ENCODE measurements around the gene PPCDC. TPM values are rescaled to one million over a fixed set of nuclear protein-coding genes. Genes with fewer than 3 reads are reported as not detected.

PPCDC gene
- total and polyA plus RNA-seq, 4 donors = 6.3 to 12.4 (median 8.6) TPM

DNA sequence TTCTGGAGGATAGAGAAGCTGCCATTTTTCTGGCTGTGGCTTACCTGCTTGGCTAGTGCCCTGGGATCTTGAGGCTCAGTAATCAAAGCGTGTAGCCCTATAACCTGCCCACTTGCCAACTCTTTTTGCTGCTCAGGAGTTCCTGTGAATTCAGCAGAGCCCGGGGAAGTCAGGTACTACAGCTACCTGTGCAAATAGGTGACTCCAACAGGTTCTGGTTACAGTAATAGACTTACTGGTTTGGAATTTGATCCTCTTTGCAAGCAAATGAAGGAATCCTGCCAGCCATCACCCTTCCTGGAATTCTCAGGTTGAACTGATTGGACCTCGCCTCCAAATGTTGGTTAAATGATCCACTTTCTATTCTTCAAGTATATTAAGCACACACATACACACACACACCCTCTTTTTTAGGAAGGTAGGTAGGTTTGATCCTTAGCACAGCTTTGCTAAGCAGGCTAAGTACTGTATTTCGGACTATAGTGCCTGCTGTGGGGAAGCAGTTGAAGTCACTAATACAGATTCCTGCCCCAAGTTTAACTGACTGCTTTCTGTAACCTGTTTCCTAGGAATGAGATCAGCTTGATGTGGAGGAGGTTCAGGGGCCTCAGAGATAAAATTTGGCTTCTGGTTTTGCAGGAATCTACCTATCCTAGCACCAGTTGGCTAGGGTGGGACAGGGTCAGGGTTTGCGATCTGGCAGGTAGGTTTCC is 2.3 kb downstream of the PPCDC start:
- H3K4me1 ChIP-seq (ENCODE audit: control insufficient read depth, insufficient read depth, low read length) = peaks cover 32% of the 10 kb centered on the region
- 89% methylated on average over 2 of the region's 5 CpGs for WGBS (ENCODE audit: insufficient coverage)

DNA sequence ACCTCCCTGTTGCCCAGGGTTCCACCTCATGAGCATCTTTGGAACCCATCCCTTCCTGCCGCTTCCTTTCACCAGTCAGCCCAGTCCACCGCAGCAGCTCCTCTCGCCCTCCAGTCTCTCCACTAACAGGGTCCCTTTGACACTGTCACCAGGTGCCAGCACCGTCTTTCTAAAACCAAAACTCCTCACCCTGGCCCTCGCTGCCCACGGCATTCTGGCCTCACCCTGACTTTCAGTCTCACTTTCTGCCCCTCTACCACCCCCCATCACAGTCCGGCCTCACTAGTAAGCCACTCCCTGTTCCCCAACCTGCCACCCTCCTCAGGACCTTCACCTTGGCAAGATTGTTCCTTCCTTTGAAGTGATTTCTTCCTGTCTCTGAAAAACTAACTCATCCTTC is 4.2 kb downstream of the PPCDC start:
- no peak overlapping the region for H3K4me3 ChIP-seq (ENCODE audit: low read depth, low read length)
- no peaks in the 10 kb centered on the region for H3K27me3 ChIP-seq (ENCODE audit: control insufficient read depth, insufficient read depth, low read length)
- DNase-seq (ENCODE audit: low read depth in 4 of 6, low spot score in 6 of 6) = no peak
- peaks cover 3% of the 10 kb centered on the region for H3K36me3 ChIP-seq (ENCODE audit: control insufficient read depth, insufficient read depth, low read length)
- peaks cover 32% of the 10 kb centered on the region for H3K4me1 ChIP-seq (ENCODE audit: control insufficient read depth, insufficient read depth, low read length)
- no peaks in the 10 kb centered on the region for H3K9me3 ChIP-seq (ENCODE audit: control insufficient read depth, insufficient read depth, low read length)
- H3K27ac ChIP-seq (ENCODE audit: low read depth, low read length) = no peak overlapping the region
- 87% methylated on average over 7 of the region's 7 CpGs for WGBS (ENCODE audit: insufficient coverage)

More for the DNA sequence above, 2.3 kb downstream of the PPCDC start:
- Histone ChIP-seq H3K4me3 (ENCODE audit: low read depth, low read length) (no peak overlapping the region), H3K27ac (ENCODE audit: low read depth, low read length) (no peak overlapping the region), H3K27me3 (ENCODE audit: control insufficient read depth, insufficient read depth, low read length) (no peaks in the 10 kb centered on the region), H3K9me3 (ENCODE audit: control insufficient read depth, insufficient read depth, low read length) (no peaks in the 10 kb centered on the region), H3K36me3 (ENCODE audit: control insufficient read depth, insufficient read depth, low read length) (peaks cover 11% of the 10 kb centered on the region)
- no peak for DNase-seq (ENCODE audit: low read depth in 4 of 6, low spot score in 6 of 6)

DNA sequence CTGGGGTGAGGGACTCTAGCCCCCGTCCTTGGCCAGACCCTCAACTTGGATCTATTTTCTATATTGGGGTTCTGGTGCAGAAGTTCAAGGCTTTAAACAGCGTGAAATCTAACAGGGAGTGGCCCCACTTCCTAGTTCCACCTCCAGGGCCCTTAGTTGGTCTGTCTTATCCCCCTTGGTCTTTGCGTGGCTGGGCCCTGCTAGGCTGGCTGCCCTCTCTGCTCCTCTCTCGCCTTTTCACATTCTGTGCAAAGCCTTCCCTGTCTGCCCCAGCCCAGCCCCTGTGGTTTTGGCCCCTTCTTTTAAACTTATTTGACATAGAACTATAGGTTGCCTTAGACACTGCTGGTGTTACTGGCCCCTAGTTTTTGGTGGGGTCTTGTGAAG is 5.6 kb downstream of the PPCDC start:
- 74% methylated on average over 3 of the region's 4 CpGs for WGBS (ENCODE audit: insufficient coverage)

DNA sequence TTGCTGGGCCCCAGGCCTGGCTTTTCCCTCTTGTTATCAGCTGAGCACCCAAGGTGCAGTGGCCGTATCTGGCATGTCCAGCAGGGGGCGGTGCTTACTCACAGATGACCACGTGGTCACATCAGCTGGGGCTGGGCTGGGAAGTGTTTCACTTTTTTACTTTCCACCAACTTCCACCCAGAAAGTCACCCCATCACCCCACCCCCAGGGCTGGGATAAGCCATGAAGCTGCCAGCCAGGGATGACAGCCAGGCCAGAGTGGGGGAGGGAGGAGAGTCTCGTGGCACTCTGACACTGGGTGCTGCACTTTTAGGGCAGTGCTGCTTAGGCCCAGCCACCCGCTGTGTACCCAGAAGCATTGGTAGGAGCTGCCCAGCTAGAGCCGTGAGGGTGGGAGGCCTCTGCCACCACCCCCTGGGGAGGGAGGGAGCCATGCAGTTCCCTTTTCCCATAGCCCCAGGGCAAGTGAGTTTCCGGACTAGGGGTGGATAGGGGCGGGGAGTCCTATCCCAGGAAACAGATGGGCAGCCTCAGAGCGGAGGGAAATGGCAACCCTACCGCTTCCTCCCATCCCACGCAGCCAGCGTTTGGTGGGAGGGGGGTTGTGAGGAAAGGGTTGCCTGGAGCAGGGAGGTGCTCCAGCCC is 6.1 kb downstream of the PPCDC start:
- Histone ChIP-seq H3K27me3 (ENCODE audit: control insufficient read depth, insufficient read depth, low read length) (no peaks in the 10 kb centered on the region), H3K4me3 (ENCODE audit: low read depth, low read length) (no peak overlapping the region), H3K36me3 (ENCODE audit: control insufficient read depth, insufficient read depth, low read length) (peaks cover 8% of the 10 kb centered on the region), H3K27ac (ENCODE audit: low read depth, low read length) (peak overlapping the region; percentile 8), H3K4me1 (ENCODE audit: control insufficient read depth, insufficient read depth, low read length) (peaks cover 26% of the 10 kb centered on the region), H3K9me3 (ENCODE audit: control insufficient read depth, insufficient read depth, low read length) (no peaks in the 10 kb centered on the region)
- peak in 5 of 6 donors; percentile 74 to 94 (median 83) for DNase-seq (ENCODE audit: low read depth in 4 of 6, low spot score in 6 of 6)
- WGBS (ENCODE audit: insufficient coverage) = 13% methylated on average over 7 of the region's 12 CpGs

More for the DNA sequence above, 5.6 kb downstream of the PPCDC start:
- Histone ChIP-seq H3K9me3 (ENCODE audit: control insufficient read depth, insufficient read depth, low read length) (no peaks in the 10 kb centered on the region), H3K36me3 (ENCODE audit: control insufficient read depth, insufficient read depth, low read length) (peaks cover 8% of the 10 kb centered on the region), H3K4me1 (ENCODE audit: control insufficient read depth, insufficient read depth, low read length) (peaks cover 31% of the 10 kb centered on the region), H3K27me3 (ENCODE audit: control insufficient read depth, insufficient read depth, low read length) (no peaks in the 10 kb centered on the region), H3K4me3 (ENCODE audit: low read depth, low read length) (no peak overlapping the region), H3K27ac (ENCODE audit: low read depth, low read length) (no peak overlapping the region)
- DNase-seq (ENCODE audit: low read depth in 4 of 6, low spot score in 6 of 6) = no peak

DNA sequence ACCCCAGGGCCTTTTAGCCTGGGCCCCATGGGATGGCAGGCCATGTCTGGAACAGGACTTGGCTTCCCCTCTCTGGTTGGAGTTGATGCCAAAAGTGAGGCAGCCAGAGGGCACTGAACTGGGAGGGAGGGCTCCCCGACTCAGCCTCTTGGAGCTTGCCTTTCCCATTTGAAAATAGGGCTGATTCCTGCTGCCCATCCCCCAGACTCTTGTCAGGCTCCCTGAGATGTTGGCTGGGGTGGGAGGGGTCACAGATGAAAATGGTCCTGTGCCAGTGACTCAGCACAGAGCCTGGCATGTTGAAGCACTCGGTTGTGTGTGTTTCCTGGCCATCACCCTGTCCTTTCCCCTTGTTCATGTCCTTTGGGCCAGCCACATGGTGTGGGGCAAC is 6.6 kb downstream of the PPCDC start:
- Histone ChIP-seq H3K4me3 (ENCODE audit: low read depth, low read length) (no peak overlapping the region), H3K27ac (ENCODE audit: low read depth, low read length) (peak overlapping the region; percentile 8), H3K4me1 (ENCODE audit: control insufficient read depth, insufficient read depth, low read length) (peaks cover 24% of the 10 kb centered on the region), H3K9me3 (ENCODE audit: control insufficient read depth, insufficient read depth, low read length) (no peaks in the 10 kb centered on the region), H3K27me3 (ENCODE audit: control insufficient read depth, insufficient read depth, low read length) (no peaks in the 10 kb centered on the region), H3K36me3 (ENCODE audit: control insufficient read depth, insufficient read depth, low read length) (peaks cover 8% of the 10 kb centered on the region)
- peak in 1 of 6 donors; percentile 64 for DNase-seq (ENCODE audit: low read depth in 4 of 6, low spot score in 6 of 6)
- WGBS (ENCODE audit: insufficient coverage) = 45% methylated on average over 1 of the region's 2 CpGs

DNA sequence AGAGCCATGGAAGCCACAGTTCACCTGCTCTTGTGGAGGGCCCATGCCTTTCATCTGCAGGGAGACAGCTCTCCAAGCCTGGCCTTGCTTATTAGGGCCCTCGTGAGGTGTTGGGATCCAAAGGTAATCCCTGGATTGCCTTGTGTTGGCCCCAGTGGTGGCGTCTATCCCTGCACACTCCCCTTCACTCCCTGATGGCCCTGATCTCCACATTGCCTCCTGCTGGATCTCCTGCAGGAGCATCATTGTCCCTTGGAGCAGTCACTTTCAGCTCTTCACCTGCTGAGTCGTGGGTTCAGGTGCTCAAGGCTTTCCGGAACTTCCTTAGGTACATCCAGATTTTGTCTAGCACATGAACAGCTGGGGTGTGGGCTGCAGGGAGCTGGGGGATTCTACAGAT is 7.0 kb downstream of the PPCDC start:
- H3K9me3 ChIP-seq (ENCODE audit: control insufficient read depth, insufficient read depth, low read length) = no peaks in the 10 kb centered on the region
- H3K36me3 ChIP-seq (ENCODE audit: control insufficient read depth, insufficient read depth, low read length) = peaks cover 8% of the 10 kb centered on the region
- no peaks in the 10 kb centered on the region for H3K27me3 ChIP-seq (ENCODE audit: control insufficient read depth, insufficient read depth, low read length)
- peaks cover 24% of the 10 kb centered on the region for H3K4me1 ChIP-seq (ENCODE audit: control insufficient read depth, insufficient read depth, low read length)
- no peak overlapping the region for H3K4me3 ChIP-seq (ENCODE audit: low read depth, low read length)
- no peak overlapping the region for H3K27ac ChIP-seq (ENCODE audit: low read depth, low read length)
- no peak for DNase-seq (ENCODE audit: low read depth in 4 of 6, low spot score in 6 of 6)
- 93% methylated on average over 4 of the region's 4 CpGs for WGBS (ENCODE audit: insufficient coverage)

DNA sequence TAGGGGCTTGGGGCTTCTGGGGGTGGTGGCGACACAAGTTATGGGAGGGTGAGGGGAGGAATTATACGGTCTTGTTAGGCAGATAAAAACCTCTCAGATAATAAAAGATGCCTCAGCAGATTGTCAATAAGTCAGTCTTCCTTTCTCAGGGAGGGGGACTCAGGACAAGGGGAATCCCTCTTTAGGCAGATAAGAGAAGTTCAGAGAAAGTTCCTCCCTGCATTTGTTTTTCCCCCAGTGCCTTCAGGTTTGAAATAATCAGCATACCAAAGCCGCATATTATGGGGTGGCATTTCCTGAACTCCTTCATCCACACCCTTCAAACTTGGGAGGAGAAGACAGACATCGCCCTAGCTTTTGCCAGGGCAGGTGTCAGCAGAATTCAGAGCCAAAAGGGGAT is 8.5 kb downstream of the PPCDC start:
- no peak overlapping the region for H3K4me3 ChIP-seq (ENCODE audit: low read depth, low read length)
- no CpG with 5 or more reads among the region's 4 CpGs for WGBS (ENCODE audit: insufficient coverage)
- H3K9me3 ChIP-seq (ENCODE audit: control insufficient read depth, insufficient read depth, low read length) = no peaks in the 10 kb centered on the region
- DNase-seq (ENCODE audit: low read depth in 4 of 6, low spot score in 6 of 6) = no peak
- H3K4me1 ChIP-seq (ENCODE audit: control insufficient read depth, insufficient read depth, low read length) = peaks cover 24% of the 10 kb centered on the region
- no peaks in the 10 kb centered on the region for H3K27me3 ChIP-seq (ENCODE audit: control insufficient read depth, insufficient read depth, low read length)
- peaks cover 8% of the 10 kb centered on the region for H3K36me3 ChIP-seq (ENCODE audit: control insufficient read depth, insufficient read depth, low read length)
- H3K27ac ChIP-seq (ENCODE audit: low read depth, low read length) = no peak overlapping the region

DNA sequence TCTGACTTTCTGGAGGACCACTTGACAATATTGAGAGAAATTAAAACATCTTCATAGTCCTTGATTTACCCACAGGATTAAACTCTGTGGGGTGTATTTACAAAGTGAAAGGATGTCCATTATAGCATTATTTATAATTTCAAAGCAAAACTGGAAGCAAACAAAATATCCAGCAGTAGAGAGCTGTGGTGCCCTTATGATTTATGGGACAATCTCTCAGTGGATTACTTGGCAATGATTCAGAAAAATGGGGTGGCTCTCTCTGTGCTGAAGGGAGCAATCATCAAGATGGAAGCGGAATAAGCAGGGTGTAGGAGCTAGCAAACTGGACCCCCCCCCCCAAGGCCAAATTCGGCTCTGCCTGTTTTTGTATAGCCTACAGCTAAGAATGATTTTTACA is 9.0 kb downstream of the PPCDC start:
- WGBS (ENCODE audit: insufficient coverage) = no CpG with 5 or more reads among the region's 2 CpGs
- H3K36me3 ChIP-seq (ENCODE audit: control insufficient read depth, insufficient read depth, low read length) = peaks cover 8% of the 10 kb centered on the region

DNA sequence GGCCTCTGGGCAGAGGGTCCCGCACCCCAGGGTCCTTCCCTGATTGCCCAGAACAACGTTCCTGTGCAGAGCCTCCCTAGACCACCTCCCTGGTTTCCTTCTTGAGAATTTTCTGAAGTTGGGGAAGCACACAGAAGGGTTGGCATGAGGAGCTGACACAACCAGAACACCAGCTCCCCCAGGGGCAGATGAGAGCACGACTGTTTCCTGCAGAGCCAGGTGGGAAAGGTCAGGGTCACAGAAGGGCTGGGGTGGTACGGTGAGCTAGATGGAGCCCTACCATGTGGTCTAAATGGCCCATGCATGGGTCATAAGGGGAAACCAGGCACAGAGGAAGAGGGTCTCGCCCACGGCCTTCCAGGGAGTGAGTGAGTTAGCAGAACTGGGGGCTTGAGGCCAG is 10.4 kb downstream of the PPCDC start:
- 77% methylated on average over 4 of the region's 6 CpGs for WGBS (ENCODE audit: insufficient coverage)
- H3K27ac ChIP-seq (ENCODE audit: low read depth, low read length) = no peak overlapping the region
- H3K4me1 ChIP-seq (ENCODE audit: control insufficient read depth, insufficient read depth, low read length) = peaks cover 18% of the 10 kb centered on the region
- DNase-seq (ENCODE audit: low read depth in 4 of 6, low spot score in 6 of 6) = no peak
- no peaks in the 10 kb centered on the region for H3K9me3 ChIP-seq (ENCODE audit: control insufficient read depth, insufficient read depth, low read length)
- H3K27me3 ChIP-seq (ENCODE audit: control insufficient read depth, insufficient read depth, low read length) = no peaks in the 10 kb centered on the region
- H3K4me3 ChIP-seq (ENCODE audit: low read depth, low read length) = no peak overlapping the region
- peaks cover 5% of the 10 kb centered on the region for H3K36me3 ChIP-seq (ENCODE audit: control insufficient read depth, insufficient read depth, low read length)

More for the DNA sequence above, 9.0 kb downstream of the PPCDC start:
- Histone ChIP-seq H3K4me3 (ENCODE audit: low read depth, low read length) (no peak overlapping the region), H3K27ac (ENCODE audit: low read depth, low read length) (no peak overlapping the region), H3K9me3 (ENCODE audit: control insufficient read depth, insufficient read depth, low read length) (no peaks in the 10 kb centered on the region), H3K4me1 (ENCODE audit: control insufficient read depth, insufficient read depth, low read length) (peaks cover 24% of the 10 kb centered on the region), H3K27me3 (ENCODE audit: control insufficient read depth, insufficient read depth, low read length) (no peaks in the 10 kb centered on the region)
- DNase-seq (ENCODE audit: low read depth in 4 of 6, low spot score in 6 of 6) = no peak

DNA sequence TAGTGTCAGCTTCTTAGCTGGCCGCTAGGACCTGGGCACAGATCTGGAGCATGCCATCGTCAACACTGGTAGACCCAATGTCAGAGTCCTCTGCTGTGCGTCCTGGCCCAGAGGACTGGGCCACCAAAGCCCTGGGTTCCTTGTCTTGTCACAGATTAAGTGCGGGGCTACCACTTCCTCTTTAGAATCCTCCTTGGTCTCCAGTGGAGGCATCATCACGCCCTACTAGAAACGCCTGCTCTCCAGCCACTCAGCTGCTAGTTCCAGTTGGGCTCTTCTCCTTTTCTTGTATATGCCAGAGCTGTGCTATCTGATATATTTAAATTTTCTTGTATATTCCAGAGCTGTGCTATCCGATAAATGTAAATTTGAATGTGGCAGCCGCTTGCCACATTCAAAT is 11.2 kb downstream of the PPCDC start:
- H3K9me3 ChIP-seq (ENCODE audit: control insufficient read depth, insufficient read depth, low read length) = no peaks in the 10 kb centered on the region
- no peak overlapping the region for H3K27ac ChIP-seq (ENCODE audit: low read depth, low read length)
- WGBS (ENCODE audit: insufficient coverage) = 95% methylated on average over 4 of the region's 8 CpGs
- peaks cover 10% of the 10 kb centered on the region for H3K4me1 ChIP-seq (ENCODE audit: control insufficient read depth, insufficient read depth, low read length)
- peaks cover 5% of the 10 kb centered on the region for H3K36me3 ChIP-seq (ENCODE audit: control insufficient read depth, insufficient read depth, low read length)
- no peak for DNase-seq (ENCODE audit: low read depth in 4 of 6, low spot score in 6 of 6)
- no peak overlapping the region for H3K4me3 ChIP-seq (ENCODE audit: low read depth, low read length)
- H3K27me3 ChIP-seq (ENCODE audit: control insufficient read depth, insufficient read depth, low read length) = no peaks in the 10 kb centered on the region
